WTC11 (cell line): Measurements from ENCODE around the gene CD82. TPM values are rescaled to one million over a fixed set of nuclear protein-coding genes. Genes with fewer than 3 reads are reported as not detected.
A peak's percentile ranks its signal among the peaks of the same experiment; 100 is the strongest.

Experiments
- ATAC-seq: fragments of 200-7000 bp; cut with Tn5 transposase; 2 replicates; pipeline ENCODE4 v1.10.0; 2021; ENCODE audit warnings: mild to moderate bottlenecking, moderate library complexity
- CTCF ChIA-PET: fragments of 300-600 bp; sonication (Branson Sonifier 250); formaldehyde crosslinking; loops from one replicate; lab custom pipeline; 2021; ENCODE audit warnings: antibody characterized with exemption; lab: Charles Lee
- POLR2A ChIA-PET: fragments of 350-600 bp; sonication (Branson Sonifier 250); formaldehyde crosslinking; loops from one replicate; lab custom pipeline; 2021; ENCODE audit warnings: antibody characterized with exemption; lab: Charles Lee
- DNase-seq: peaks from one replicate; pipeline ENCODE4 v3.0.0; 2021; ENCODE audit warnings: low spot score
- H3K27ac Mint-ChIP-seq: 2 replicates; pipeline ENCODE4 v1.8.0; 2021; ENCODE audit warnings: mixed read lengths
- H3K27me3 Mint-ChIP-seq: 2 replicates; pipeline ENCODE4 v1.8.0; 2021; ENCODE audit warnings: low read depth, mild to moderate bottlenecking, moderate library complexity, mixed read lengths
- H3K36me3 Mint-ChIP-seq: 2 replicates; pipeline ENCODE4 v1.8.0; 2021; ENCODE audit warnings: mixed read lengths
- H3K4me1 Mint-ChIP-seq: 2 replicates; pipeline ENCODE4 v1.8.0; 2022; ENCODE audit warnings: mixed read lengths
- H3K4me3 Mint-ChIP-seq: 2 replicates; pipeline ENCODE4 v1.8.0; 2021; ENCODE audit warnings: mild to moderate bottlenecking, moderate library complexity, mixed read lengths
- H3K9me3 Mint-ChIP-seq: 2 replicates; pipeline ENCODE4 v1.8.0; 2021; ENCODE audit warnings: mixed read lengths
- AFF4 ChIP-seq: sonication (generic); formaldehyde crosslinking; IDR thresholded peaks from 2 replicates; pipeline ENCODE4 v1.8.1; 2023; ENCODE audit warnings: mild to moderate bottlenecking, missing genetic modification reagents, borderline replicate concordance
- ATF6 ChIP-seq: sonication (generic); formaldehyde crosslinking; IDR thresholded peaks from 2 replicates; pipeline ENCODE4 v1.8.1; 2023; ENCODE audit warnings: mild to moderate bottlenecking, missing genetic modification reagents
- CREB1 ChIP-seq: sonication (generic); formaldehyde crosslinking; IDR thresholded peaks from 2 replicates; pipeline ENCODE4 v1.8.0; 2023; ENCODE audit warnings: mild to moderate bottlenecking, missing genetic modification reagents
- E2F5 ChIP-seq: sonication (generic); formaldehyde crosslinking; IDR thresholded peaks from 2 replicates; pipeline ENCODE4 v1.8.1; 2022; ENCODE audit warnings: mild to moderate bottlenecking, moderate library complexity, missing genetic modification reagents
- ELF4 ChIP-seq: sonication (generic); formaldehyde crosslinking; IDR thresholded peaks from 2 replicates; pipeline ENCODE4 v1.8.1; 2022; ENCODE audit warnings: low read depth, mild to moderate bottlenecking, moderate library complexity, missing genetic modification reagents
- EMX1 ChIP-seq: fragments of 250-450 bp; sonication (Bioruptor Pico); IDR thresholded peaks from 2 replicates; pipeline ENCODE4 v1.8.0; 2021; ENCODE audit warnings: mild to moderate bottlenecking
- FOXP4 ChIP-seq: sonication (generic); formaldehyde crosslinking; IDR thresholded peaks from 2 replicates; pipeline ENCODE4 v1.8.0; 2022; ENCODE audit warnings: mild to moderate bottlenecking, missing genetic modification reagents
- GTF2I ChIP-seq: fragments of 250-450 bp; sonication (Bioruptor Pico); conservative IDR thresholded peaks from 2 replicates; pipeline ENCODE4 v1.4.0; 2021; ENCODE audit warnings: mild to moderate bottlenecking
- NFE2L1 ChIP-seq: sonication (generic); formaldehyde crosslinking; IDR thresholded peaks from 2 replicates; pipeline ENCODE4 v1.8.1; 2023; ENCODE audit warnings: missing genetic modification reagents
- PRRX2 ChIP-seq: fragments of 250-450 bp; sonication (Bioruptor Pico); IDR thresholded peaks from 2 replicates; pipeline ENCODE4 v1.8.0; 2021; ENCODE audit warnings: mild to moderate bottlenecking
- TP53 ChIP-seq: sonication (generic); formaldehyde crosslinking; IDR thresholded peaks from 2 replicates; pipeline ENCODE4 v1.8.1; 2023; ENCODE audit warnings: mild to moderate bottlenecking, missing genetic modification reagents
- ZNF219 ChIP-seq: sonication (generic); formaldehyde crosslinking; IDR thresholded peaks from 2 replicates; pipeline ENCODE4 v1.8.0; 2023; ENCODE audit warnings: missing genetic modification reagents, mild to moderate bottlenecking, borderline replicate concordance
- ZNF317 ChIP-seq: sonication (generic); formaldehyde crosslinking; IDR thresholded peaks from 2 replicates; pipeline ENCODE4 v1.8.1; 2023; ENCODE audit warnings: low read depth, mild to moderate bottlenecking, moderate library complexity, missing genetic modification reagents, borderline replicate concordance
- ZNF512 ChIP-seq: sonication (generic); formaldehyde crosslinking; IDR thresholded peaks from 2 replicates; pipeline ENCODE4 v1.8.1; 2022; ENCODE audit warnings: missing genetic modification reagents, borderline replicate concordance
- total RNA-seq: library from RNA; stranded (reverse); gene quantifications from 3 replicates; pipeline ENCODE4 v1.2.3, GENCODE V29; 2021

CD82 gene
- total RNA-seq, 1 experiment from 2014 or later = 15.5 TPM

GRCh38 chr11:44615041-44615755 is 49.7 kb downstream of the CD82 start:
- Mint-ChIP-seq H3K4me1 (peaks cover 36% of the 10 kb centered on the region), H3K27ac (no peak overlapping the region), H3K36me3 (no peaks in the 10 kb centered on the region), H3K9me3 (no peaks in the 10 kb centered on the region), H3K4me3 (no peak overlapping the region), H3K27me3 (peaks cover 3% of the 10 kb centered on the region)
- peak; percentile 40 for DNase-seq
- peak; percentile 67 for ATAC-seq
- POLR2A ChIA-PET = no interaction called here
- TF ChIP-seq NFE2L1 (CRISPR knock-in tag) = 0 out of 2 replicates have a peak, but pooled peaks have one; percentile 58
- no peak for TF ChIP-seq GTF2I (CRISPR knock-in tag)
- TF ChIP-seq TP53 (CRISPR knock-in tag) = peak; percentile 55; the same call in 1 of the 2 replicates
- TF ChIP-seq ELF4 = no peak
- TF ChIP-seq CREB1 (CRISPR knock-in tag) = no peak
- TF ChIP-seq EMX1 = no peak
- no peak for TF ChIP-seq AFF4 (CRISPR knock-in tag)
- TF ChIP-seq E2F5 = no peak
- no peak for TF ChIP-seq ZNF512 (CRISPR knock-in tag)
- no peak for TF ChIP-seq ZNF219 (CRISPR knock-in tag)
- peak; percentile 37; the same call in 1 of the 2 replicates for TF ChIP-seq FOXP4 (CRISPR knock-in tag)
- TF ChIP-seq ZNF317 (CRISPR knock-in tag) = no peak
- no peak for TF ChIP-seq ATF6 (CRISPR knock-in tag)
- TF ChIP-seq PRRX2 = no peak
- CTCF ChIA-PET = interaction anchor here (0.7 to 5.5 kb wide), 18 partner anchors 12 to 510 kb away, joined by 3 to 110 read pairs (median 3); partner anchors contain the start of gene CD82
